Fibroblast of skin of left quadriceps (primary cell): ENCODE data around the gene MEOX2.

ENCODE experiments used
- DNase-seq, 2 experiments: peaks; one replicate each; pipeline ENCODE4 v3.0.0-alpha.2; 2013; ENCODE audit warnings: low read depth in 2 of 2

Gene MEOX2

DNA sequence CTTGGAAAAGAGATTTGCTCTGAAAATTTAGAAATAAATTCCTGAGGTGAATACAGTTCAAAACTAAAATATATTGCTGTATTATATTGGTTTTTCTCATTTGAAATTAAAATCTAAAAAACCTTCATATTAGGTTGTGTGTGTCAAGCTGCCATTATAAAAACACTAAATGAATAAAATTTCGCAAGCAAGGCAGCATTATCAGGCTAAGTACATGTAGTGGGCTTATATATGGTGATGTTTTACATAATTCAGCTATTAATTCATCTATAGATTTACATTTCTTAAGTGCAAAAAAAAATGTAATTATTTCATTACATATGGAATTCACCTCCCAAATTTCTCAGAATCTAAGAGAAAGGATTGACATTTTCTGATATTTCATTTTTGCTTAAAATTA lies 5.3 kb downstream of the MEOX2 start:
- no peak for DNase-seq

- no peak for DNase-seq
These were observed 6.0 kb downstream of the MEOX2 start for GRCh38 chr7:15680446-15680845.

GRCh38 chr7:15679306-15679705 lies 7.2 kb downstream of the MEOX2 start:
- DNase-seq = no peak

GRCh38 chr7:15678653-15679052 lies 7.8 kb downstream of the MEOX2 start:
- DNase-seq = no peak

GRCh38 chr7:15675379-15675778 lies 11.1 kb downstream of the MEOX2 start:
- DNase-seq = no peak

DNA sequence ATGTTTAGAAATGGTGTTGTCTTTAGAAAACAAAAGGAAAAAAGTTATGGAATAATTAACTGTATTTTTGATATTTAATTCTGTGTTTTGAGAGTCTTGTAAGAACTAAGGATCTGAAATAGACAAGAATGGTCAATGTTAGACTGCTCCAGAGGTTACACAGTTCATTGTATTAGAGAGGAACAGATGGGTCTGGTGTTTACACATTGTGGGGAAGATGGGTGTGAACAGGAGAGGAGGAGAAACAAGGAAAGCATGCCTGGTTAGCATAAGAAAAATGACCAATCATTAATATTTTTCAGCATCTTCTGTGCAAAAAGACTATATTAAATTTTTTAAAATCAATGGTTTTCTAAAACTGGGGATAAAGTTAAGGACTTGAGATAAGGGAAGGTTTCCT lies 11.9 kb downstream of the MEOX2 start:
- DNase-seq = no peak

DNA sequence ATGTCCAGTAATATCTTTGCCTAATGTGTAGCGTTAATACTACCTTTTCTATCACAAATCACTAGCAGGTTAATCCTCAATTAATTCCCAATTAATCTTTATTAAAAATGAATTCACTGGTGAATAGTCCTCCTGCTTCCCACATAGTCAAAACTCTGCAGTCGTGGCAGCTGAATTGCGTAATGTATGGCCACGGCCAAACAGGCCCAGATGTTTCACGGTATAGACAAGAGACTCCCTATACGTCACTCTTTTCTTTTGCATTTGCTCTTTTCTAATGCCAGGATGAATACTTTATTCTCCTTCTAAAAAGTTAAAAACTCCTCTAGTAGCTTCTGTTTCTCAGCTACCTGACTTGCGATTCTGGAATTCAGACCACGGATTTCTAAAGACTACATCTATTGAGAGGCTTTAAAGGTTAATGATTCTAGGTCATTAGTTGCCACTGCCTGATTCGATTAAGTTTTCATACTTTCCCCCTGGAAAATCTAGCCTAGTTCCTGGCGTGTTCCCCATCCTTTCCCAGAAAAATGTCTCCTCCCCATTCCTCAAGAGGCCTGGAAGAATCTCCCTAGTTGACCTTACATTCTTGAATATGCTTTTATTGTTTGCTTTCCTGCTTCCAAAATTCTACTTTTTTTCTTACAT lies 16.9 kb downstream of the MEOX2 start:
- DNase-seq = no peak

GRCh38 chr7:15667991-15668390 lies 18.5 kb downstream of the MEOX2 start:
- no peak for DNase-seq

DNA sequence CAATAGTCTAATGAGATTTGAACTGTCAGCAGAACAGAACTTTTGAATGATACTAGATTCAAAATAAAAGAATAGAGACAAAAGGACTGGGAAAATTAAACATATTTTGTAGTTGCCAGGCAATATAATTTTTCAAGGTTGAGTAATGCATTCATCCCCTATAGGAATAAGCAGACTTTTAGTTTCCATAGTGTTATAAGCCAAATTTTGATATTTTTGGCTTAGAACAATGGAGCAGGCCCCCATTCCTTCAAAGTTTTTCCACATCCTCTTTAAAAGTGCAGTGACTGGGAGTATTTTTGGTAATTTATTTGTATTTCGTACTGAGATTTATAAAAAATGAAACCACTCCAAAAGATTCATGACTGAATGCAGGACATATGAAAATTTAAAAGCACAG lies 24.0 kb downstream of the MEOX2 start:
- no peak for DNase-seq

- no peak for DNase-seq
These were observed 28.2 kb downstream of the MEOX2 start for GRCh38 chr7:15658247-15658646.

DNA sequence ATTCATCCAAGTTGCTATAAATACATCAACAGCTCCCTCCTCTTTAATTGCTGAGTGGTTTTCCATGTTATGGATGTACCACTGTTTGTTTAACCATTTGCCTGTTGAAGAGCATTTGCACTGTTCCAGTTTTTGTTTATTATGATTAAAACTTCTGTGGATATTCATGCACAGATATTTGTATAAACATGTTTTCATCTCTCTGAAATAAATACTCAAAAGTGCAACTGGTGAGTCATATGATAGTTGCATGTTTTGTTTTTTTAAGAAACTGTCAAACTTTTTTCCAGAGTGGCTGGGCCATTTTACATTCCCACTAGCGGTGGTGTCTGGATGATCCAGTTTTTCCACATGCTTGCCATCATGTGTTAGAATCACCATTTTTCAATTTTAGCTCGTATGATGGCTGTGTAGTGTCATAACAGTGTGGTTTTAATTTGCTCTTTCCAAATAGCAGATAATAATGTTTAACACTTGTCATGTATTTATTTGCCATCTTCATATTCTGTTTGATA lies 33.6 kb downstream of the MEOX2 start:
- DNase-seq = no peak

- no peak for DNase-seq
These were observed 34.8 kb downstream of the MEOX2 start for GRCh38 chr7:15651693-15652092.

GRCh38 chr7:15650787-15651186 lies 35.7 kb downstream of the MEOX2 start:
- DNase-seq = no peak

- no peak for DNase-seq
These were observed 38.0 kb downstream of the MEOX2 start for GRCh38 chr7:15648461-15648961.

- DNase-seq = peak in 1 of 2 experiments; percentile 28
These were observed 39.2 kb downstream of the MEOX2 start for GRCh38 chr7:15647309-15647708.

GRCh38 chr7:15643000-15643705 lies 43.3 kb downstream of the MEOX2 start:
- DNase-seq = no peak

DNA sequence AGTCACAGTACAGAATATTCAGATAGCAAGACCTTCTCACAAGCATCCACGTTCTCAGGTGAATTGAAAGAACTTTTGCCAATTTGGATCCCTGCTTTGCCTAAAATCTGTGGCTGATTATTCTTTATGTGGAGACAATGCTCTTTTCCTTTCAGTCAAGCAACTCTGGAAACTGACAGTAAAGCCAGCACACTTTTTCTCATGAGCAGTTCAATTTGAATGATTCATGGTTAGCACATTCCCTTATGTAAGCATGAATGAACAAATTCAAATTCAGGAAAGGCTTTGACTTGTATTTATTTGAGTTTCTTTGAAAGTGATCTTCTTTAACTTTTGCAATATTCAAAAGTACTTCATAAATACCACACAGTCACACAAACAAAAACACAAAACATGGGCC lies 57.6 kb downstream of the MEOX2 start:
- no peak for DNase-seq

GRCh38 chr7:15626041-15626440 lies 60.4 kb downstream of the MEOX2 start:
- no peak for DNase-seq

- no peak for DNase-seq
These were observed 61.0 kb downstream of the MEOX2 start for GRCh38 chr7:15625466-15625865.

DNA sequence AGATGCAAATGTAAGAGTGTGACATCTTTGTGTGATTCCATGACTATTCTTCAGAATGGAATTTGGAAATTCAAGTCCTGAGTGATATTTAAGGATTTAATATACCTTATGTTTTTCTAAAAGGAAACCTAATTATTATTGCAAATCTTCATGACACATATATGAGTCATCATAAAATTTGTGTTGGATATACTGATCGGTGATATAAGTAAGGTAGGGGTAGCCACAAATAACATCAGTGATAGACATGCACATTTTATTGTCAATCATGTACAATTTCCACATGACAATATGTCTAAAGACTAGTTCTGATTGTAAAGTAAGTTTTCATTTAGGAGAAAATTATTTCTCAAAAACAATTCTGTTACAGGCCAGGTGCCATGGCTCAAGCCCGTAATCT lies 65.0 kb downstream of the MEOX2 start:
- DNase-seq = no peak

GRCh38 chr7:15620491-15621185 lies 65.8 kb downstream of the MEOX2 start:
- DNase-seq = no peak

DNA sequence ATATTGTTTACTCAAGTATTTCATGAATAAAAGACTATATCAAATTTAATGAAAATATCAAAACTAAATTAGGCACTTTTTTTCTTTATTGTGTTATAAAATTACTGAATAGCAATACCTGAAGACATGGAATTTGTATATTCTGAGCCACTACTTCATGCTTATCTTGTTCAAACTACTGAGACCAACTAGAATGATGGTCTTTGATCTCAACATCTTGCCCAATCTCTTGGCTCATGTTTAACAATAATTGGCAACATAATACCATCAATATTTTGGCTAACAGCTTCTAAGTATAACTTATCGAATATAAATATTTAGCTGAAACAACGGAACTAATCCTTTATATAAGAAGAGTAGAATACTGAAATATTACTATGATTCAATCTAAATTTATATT lies 68.2 kb downstream of the MEOX2 start:
- DNase-seq = no peak

DNA sequence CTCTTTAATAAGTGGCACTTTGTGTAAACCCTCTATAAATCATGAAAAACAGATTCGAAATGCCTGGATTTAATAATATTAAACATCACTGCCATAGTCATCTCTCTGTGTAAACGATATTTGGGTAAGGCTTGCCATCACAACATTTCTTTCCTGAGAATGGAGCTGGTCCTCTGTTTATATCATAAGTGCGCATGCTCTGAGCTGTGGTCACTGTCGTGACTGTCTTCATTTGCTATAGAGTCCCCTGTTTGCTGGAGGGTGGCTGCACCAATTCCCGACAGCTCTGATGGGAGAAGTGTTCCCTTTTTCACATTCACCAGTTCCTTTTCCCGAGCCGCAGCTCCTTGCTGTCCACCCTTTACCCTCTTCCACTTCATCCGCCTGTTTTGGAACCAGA lies 74.3 kb downstream of the MEOX2 start:
- DNase-seq = no peak
